GM19328 (cell line): ENCODE data around the gene KRT74.

ENCODE experiments used
- ATAC-seq: cut with Tn5 transposase; IDR thresholded peaks from one replicate; pipeline ENCODE4 v1.9.1; 2021; ENCODE audit warnings: mild to moderate bottlenecking, moderate library complexity; ENCODE audit not compliant: unreplicated experiment

The KRT74 gene

DNA sequence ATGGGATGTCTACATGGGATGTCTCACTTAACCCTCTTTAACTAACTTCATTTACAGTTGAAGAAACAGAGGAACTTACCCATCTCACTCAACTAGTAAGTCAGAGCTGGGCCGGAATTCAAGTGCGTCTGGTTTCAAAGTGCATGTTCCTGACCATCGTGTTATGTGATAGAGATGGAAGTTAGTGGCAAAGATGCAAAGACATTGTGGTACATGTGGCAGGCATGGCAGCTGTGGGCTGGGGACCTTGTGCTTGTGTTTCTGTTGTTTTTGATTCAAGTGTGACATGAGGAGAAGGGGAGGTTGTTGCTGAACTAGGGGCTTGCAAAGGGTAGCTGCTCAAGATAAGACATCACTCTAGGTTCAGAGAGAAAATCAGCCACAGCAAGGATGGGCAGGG, 2.3 kb upstream of the KRT74 start:
- no peak for ATAC-seq

DNA sequence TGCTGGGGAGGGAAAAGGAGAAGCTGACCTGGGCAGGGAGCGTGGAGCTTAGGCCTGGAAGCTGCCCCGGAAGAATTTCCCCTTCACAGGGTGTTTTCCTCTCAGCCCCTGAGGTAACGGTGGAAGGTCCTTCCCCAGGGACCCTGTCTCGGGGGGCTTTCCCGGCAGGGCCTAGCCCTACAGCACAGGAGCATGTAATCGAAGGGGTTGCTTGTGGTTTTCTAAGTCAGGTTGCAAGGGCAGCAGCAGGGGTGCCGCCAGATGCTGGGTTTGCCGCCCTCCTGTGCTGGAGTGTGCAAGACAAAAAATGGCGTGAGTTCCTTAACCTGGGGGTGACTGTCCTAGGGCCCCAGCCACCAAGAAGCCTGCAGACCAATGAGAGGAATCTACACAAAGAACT, 1.6 kb upstream of the KRT74 start:
- ATAC-seq = no peak

DNA sequence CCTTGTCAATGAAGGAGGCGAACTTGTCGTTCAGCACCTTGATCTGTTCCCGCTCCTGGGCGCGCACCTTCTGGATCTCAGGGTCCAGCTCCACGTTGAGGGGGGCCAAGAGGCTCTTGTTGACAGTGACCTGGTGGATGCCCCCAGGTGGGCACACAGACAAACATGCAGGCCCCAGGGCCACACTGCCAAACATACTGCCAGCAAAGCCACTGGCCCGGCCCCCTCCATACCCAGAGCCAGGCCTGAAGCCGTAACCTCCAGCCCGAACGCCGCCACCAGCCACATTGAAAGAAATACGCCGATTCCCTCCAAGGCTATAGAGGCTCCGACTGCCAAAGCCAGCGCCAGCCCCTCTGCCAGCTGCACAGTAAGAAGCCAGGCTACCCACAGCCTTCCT, 337 bp downstream of the KRT74 start:
- no peak for ATAC-seq

DNA sequence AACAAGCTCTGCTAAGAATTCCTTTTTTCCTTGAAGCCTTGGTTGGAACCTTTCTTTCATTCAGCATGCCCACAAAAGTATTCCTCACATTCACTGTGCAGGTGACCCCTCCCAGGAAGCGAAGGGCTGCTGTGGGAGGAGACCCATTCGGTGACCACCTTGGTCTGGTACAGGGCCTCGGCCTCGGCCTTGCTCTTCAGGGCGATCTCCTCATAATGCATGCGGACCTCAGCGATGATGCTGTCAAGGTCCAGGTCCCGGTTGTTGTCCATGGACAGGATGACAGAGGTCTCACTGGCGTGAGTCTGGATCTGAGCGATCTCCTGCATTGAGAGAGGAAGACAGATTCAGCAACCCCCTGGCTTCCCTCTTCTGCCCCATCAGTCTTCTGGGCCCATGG, 3.1 kb downstream of the KRT74 start:
- ATAC-seq = no peak

DNA sequence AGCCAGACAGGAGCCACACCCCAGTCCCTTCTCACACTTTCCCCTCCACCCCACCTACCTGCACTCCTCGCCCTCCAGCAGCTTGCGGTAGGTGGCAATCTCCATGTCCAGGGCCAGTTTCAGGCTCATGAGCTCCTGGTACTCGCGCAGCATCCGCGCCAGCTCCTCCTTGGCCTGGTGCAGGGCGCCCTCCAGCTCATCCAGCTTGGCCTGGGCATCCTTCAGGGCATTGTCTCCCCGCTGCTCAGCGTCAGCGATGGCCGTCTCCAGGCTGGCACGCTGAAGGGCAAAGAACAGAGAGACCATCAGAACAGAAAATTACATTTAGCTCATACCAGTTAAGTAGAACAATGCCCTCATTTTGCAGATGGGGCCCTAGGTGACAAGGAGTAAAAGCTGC, 5.5 kb downstream of the KRT74 start:
- no peak for ATAC-seq

DNA sequence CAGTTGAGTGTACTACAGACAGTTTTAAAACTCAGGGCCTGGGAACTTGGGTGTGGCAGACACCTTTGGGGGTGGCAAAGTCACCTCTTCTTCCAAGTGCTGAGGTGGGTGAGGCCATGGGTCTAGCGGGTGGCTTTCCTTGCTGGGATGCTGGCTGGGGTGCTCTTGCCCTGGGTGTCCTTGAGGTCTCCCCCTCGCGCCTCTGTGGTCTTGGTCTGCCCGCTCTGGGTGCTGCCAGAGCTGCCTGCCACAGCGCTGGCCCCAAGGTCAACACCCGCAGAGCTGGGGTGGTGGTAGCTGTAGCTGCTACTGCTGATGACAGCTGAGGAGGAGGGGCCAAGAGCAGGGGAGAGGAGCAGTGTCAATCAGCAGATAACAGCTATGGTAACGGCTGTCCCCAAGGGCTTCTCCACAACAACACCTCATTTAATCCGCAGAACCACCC, 6.8 kb downstream of the KRT74 start:
- ATAC-seq = no peak

DNA sequence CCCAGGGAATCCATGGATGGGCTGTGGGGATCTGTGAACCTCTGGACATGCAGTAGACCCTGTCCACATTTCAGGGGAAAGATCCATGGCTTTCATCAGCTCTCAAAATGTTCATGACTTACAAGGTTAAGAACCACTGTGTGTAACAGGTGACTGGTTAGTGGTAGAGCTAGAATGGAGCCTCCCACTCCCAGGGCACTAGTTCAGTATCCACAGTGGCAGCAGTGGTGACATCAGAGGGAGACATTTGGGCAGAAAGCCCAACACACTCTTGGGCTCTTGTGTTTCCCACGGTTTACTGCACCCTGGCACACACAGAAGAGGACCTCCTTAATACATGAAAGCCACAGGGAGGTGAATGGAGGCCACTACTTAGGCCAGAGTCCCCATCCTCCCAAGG, 9.1 kb downstream of the KRT74 start:
- no peak for ATAC-seq

DNA sequence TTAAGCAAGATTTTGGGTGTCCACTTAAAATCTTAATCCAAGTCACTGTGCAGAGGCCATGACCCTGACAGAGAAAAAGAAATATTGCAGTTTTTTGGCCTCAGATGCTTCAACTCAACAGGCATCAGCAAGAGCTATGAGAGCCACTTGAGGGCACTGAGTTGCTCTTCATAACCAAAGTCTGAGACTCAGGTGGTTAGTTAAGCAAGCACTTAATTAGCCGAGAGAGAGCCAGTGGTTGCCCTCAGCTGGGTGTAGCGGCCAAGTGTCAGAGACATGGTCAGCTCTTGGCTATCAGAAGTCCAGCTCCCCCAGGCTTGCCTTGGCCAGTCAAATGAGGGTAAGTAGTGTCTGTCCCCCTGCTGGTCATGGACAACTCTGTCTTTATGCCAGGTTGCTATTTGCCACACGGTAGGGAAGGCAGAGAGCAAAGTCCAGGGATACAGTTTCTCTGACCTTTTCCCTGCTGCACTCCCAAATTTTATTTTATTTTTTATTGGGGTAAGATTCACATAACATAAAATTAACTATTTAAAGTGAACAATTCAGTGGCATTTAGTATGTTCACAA, 11.7 kb downstream of the KRT74 start:
- no peak for ATAC-seq

DNA sequence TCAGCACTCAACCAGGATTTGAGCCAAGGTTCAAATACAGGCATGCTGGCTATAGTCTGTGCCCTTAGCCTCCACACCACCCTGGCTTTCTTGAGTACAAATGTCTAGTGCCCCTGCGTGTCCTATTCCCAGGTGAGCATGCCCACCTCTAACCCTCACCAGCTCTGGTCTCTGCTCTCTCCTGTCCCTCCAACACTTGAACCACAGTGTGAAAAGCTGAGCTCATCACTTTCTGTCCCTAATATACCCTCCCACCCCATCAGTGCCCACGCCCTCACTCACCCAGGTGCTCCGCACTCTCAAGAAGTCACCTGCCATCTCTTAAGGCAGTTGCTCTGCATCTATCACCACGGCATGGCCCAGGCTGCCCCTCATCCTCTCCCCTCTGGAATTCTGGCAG, 13.7 kb downstream of the KRT74 start:
- no peak for ATAC-seq

DNA sequence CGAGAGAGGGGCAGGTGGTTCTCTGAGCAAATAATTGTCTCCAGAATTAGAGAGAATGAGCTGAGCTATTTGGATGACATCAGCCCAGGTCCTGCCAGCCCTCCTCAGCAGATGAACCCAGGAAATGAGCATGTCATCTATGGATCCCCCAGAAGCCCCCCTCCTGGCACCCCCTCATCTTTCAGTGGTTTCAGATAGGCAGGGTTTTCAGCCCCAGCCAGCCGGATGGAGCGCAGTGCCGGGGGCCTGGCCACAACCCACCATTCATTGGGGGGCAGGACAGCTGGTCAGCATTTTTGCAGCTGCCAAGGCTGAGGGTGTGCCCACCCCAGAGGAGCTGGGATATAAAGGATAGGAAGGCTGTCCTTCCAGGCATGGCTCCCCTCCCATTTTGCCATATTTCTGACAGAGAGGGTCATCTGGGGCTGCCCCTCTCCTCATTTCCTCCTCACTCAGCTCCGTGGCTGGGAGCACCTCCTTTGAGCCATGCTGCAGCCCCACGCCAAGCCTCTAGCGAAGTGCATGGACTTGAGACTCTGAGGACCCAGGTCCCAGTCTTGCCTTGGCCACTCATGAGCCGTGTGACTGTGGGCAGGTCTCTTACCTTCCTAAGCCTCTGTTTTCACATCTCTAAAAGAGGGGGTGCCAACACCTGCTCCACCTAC, 14.7 kb downstream of the KRT74 start:
- no peak for ATAC-seq

DNA sequence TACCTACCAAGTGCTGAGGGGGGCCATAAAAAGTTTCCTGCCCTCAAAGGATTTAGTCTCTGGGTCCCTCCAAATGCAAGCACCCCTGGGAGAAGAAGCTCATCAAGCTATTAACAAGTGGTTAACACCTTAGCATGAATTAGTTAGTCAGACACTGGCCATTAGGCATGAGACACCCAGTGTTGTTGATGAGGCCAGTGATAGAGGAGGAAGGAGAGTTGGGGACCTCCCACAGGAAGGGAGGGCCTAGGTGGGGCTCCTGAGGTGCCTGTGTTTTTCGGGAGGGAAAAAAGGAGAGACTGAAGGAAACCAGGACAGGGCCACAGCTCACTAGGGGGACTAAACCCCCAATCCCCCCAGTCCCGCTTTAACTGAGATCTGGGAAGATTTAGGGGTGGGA, 16.2 kb downstream of the KRT74 start:
- no peak for ATAC-seq

DNA sequence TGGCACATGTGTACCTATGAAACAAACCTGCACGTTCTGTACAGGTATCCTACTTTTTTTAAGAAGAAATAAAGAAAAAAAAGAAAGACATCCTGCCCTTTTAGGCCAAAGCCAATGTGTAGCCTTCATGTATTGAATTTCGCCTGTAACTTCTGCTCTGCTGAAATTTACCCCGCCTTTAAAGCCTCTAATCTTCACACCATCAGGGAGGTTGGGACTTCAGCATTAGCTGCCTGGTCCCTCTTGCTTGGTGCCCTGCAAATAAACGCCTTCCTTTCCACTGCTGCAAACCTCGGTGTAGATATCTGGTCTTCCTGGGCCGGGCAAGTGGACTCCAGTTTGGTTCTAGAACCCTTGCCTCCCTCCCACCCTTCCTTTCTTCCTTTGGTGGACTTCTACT, 18.1 kb downstream of the KRT74 start:
- no peak for ATAC-seq

DNA sequence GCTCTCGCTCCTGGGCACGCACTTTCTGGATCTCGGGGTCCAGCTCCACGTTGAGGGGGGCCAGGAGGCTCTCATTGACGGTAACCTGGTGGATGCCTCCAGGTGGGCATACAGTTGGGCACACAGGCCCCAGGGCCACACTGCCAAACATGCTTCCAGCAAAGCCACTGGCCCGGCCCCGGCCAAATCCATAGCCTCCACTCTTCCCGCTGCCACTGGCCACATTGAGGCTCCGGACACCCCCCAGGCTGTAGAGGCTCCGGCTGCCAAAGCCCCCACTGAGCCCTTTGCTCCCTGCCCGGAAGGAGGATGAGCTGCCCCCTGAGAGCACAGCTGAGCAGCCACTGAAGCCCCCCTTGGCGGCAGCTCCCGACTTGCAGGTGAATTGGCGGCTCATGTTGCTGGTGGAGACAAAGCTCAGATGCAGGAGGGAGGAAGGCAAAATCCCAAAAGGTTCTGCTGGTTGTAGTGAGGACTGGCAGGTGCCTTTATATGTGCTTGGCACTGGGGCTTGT, 20.9 kb downstream of the KRT74 start, which contains the start of gene KRT71:
TSS of gene KRT71 (minus strand) at position 465 of the 515 bp plus-strand sequence. CDS start at position 397, 68 bp downstream.
- no peak for ATAC-seq

DNA sequence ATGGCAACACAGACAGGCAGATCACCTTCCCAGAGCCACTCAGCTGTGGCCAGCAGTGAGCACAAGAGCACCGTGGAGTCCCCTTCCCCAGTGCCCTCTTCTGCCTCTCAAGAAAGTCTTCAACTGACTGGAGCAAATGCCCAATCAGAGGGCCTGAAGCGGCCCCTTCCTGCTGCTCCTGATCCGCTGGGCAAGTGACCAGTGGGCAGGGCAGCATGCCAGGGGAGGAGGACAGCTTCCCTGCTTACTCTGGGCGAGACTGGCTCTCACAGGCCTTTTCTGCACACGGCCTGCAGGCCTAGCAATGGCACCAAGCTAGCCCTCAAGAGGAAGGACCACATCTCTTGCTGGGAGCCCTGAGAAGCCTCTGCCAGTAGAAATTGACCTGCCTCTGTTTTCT, 21.6 kb downstream of the KRT74 start:
- ATAC-seq = no peak

DNA sequence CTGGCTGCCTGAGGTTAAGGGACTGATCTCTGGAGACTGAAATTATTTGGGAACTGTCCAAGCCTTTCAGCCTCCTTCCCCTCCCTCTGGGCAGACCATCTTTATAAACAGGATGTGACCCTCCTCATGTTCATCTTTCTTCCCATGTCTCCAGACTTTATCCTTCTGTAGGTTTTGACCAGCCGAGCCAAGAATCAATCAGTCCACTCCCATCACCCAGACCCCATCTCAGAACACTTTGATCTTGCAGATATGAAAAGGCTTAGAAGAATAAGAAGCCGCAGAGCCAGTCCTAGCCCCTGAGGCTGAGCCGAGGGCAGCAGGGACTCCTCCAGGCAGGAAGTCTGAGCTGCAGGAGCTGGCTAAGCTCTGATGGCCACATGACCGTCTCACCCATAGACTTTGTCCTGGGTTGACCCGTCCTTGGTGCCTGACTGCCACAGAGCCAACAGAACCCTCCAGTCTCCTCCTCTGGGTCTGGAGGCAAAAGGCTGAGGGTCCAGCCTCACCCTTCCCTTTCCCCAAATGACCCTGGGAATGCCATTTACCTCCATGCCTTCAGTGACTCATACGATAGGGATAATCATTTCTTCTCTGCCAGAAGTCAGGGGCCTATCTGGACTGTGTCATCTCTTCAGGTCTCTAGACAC, 22.3 kb downstream of the KRT74 start:
- no peak for ATAC-seq

DNA sequence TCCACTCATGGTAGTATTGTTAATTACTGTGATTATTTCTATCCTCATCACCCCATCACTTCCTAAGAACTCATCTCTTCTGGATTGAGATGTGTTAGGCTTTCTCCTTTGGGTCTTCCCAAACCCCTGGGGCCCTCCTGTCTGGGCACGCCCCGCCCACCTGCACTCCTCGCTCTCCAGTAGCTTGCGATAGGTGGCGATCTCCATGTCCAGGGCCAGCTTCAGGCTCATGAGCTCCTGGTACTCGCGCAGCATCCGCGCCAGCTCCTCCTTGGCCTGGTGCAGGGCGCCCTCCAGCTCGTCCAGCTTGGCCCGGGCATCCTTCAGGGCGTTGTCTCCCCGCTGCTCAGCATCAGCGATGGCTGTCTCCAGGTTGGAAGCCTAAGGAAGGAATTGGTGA, 27.5 kb downstream of the KRT74 start:
- no peak for ATAC-seq

DNA sequence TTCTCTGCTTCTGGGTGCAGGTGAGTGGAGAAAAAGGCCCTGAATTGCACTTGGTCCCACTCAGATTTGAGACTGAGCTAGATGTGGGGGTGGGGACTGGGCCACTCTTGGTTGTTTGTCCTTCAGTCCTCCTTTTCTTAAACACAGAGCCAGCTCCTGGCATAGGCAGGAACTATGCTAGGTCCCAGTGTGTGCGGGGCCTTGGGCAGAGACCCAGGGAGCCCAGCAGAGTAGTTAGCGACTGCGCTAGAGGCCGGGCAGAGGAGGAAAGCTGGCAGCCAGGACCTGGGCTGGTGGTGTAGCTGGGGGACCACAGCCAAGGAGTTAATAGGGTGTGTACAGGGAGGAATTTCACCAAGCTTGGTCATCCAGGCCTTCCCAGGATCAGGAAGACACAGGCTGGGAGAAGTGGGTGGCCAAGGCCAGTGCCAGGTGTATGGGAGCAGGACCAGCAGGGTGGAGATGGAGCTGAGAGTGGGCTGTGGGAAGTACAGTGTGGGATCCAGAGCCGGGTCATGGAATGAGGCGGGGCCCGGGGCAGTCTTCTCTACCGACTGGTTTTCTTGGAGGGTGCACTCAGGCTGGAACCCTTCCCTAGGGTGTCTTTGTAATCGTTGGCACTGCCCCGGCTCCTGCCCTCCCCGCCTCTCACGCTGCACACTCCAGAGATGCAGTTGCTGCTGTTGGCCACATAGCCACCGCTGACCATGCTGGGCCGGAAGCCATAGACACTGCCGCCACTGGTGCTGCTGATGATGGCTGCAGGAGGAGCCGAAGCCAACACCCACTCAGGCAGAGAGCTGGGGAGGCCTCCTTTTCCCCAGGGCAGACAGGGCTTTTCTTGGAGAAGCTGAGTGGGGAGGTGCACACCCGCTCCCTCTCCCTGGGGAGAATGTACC, 29.4 kb downstream of the KRT74 start:
- ATAC-seq = no peak

DNA sequence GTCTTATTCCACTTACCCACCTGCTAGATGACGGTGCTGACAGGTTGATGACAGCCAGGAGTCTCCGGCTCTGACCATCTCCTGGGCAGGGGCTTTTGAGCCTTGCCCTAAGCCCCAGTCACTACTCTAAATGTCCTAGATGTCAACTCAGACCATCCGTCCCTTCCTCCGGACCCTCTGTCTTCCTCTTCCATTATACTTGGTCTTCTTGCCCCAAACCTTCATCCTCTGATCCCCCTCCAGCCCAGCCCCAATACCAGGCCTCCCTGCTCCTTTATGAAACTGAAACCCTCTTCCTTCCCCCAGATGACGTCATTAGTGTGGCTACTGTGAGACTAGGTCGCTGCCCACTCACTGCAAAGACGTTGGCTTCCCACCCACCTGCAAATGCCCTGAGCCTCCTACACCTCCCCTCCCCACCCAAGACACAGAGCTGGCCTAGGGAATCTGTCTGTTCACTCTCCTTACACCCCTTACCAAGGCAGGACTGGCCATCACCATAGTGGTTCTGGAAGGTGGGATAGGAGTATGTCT, 30.8 kb downstream of the KRT74 start:
- ATAC-seq = no peak

DNA sequence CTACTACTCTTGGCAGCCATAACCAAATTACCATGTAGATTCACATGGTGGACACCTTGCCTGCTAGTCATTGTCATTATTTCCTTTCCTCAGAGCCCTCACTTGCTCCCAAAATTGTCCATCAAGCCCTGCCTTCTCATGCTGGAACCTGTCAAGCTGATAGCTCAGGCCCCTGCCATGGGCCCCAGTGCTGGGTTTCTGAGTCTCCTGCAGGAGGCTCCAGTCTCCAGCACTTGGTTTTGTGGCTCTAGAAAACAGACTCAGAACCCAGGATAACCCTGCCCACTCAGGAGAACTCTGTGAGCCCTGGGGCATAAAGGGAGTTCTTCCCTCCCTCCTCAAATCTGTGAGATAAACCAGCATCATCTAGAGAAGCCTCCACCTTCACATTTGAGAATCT, 31.5 kb downstream of the KRT74 start:
- no peak for ATAC-seq

DNA sequence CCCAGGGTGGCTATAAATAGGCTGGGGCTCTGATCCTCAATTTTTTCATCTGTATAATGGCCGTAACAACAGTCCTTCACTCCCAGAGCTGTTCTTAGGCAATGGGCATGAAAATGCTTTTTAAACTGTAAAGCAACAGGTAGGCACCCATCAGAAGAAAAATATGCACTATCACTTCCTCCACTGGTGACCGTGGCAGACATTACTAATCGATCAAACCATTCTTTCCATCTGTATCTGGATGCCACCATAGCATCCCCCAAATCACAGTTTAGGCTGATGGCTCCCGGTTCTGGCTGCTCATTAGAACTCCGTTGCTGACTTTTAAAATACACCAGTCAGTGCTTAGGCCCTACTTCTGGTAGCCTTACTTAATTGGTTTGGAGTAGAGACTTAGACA, 31.9 kb downstream of the KRT74 start:
- ATAC-seq = no peak

DNA sequence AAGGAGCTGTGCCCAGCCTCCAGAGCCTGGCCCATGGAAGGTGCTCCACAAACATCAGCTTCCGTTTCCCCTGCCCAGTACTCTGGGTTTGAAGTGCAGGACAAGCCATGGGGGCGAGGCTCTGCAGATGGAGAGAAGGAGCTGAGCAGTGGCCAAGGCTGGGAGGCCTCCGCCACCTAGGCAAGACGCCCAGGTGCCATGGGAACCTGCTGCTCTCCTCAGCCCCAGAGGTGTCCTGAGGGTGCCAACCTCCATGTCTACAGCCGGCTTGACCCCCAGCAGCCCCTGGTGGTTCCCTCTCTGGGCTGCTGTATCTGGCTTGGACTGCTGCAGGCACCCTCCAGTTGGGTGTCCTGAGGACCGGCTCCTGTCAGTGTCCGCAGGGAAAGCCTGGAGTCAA, 33.1 kb downstream of the KRT74 start:
- ATAC-seq = no peak
